Loucy (cell line): ENCODE measurements around the gene EHBP1L1.

Experiments used
- H2AFZ ChIP-seq: fragments of 200-600 bp; sonication (generic); 2 replicates; pipeline ENCODE4 v1.6.0; 2016; ENCODE audit warnings: antibody characterized with exemption, mild to moderate bottlenecking, low read length, moderate library complexity
- H3F3A ChIP-seq: fragments of 200-600 bp; 2 replicates; pipeline ENCODE4 v1.6.0; 2016; ENCODE audit warnings: antibody characterized with exemption, low read depth, mild to moderate bottlenecking
- H3K27me3 ChIP-seq: fragments of 200-600 bp; sonication (generic); 2 replicates; pipeline ENCODE4 v1.6.1; 2014; ENCODE audit warnings: low read length, mild to moderate bottlenecking; ENCODE audit not compliant: insufficient read depth, poor library complexity, severe bottlenecking
- H3K36me3 ChIP-seq: fragments of 200-600 bp; sonication (generic); 2 replicates; pipeline ENCODE4 v1.6.1; 2016; ENCODE audit warnings: low read length; ENCODE audit not compliant: insufficient read depth
- H3K4me1 ChIP-seq: fragments of 200-600 bp; sonication (generic); 2 replicates; pipeline ENCODE4 v1.5.1; 2014; ENCODE audit warnings: low read length, mild to moderate bottlenecking; ENCODE audit not compliant: insufficient read depth, poor library complexity, severe bottlenecking
- H3K4me2 ChIP-seq: fragments of 200-600 bp; sonication (generic); 2 replicates; pipeline ENCODE4 v1.6.0; 2014; ENCODE audit warnings: antibody characterized with exemption, low read length, low read depth, mild to moderate bottlenecking; ENCODE audit not compliant: poor library complexity, severe bottlenecking
- H3K4me3 ChIP-seq: fragments of 200-600 bp; sonication (generic); 2 replicates; pipeline ENCODE4 v1.5.1; 2014; ENCODE audit warnings: low read length, mild to moderate bottlenecking, mixed read lengths; ENCODE audit not compliant: poor library complexity, severe bottlenecking
- H3K79me2 ChIP-seq: fragments of 200-600 bp; sonication (generic); 2 replicates; pipeline ENCODE4 v1.6.1; 2014; ENCODE audit warnings: low read length; ENCODE audit not compliant: insufficient read depth
- H3K9ac ChIP-seq: fragments of 200-600 bp; sonication (generic); 2 replicates; pipeline ENCODE4 v1.6.0; 2014; ENCODE audit warnings: mild to moderate bottlenecking, low read depth, low read length, moderate library complexity; ENCODE audit not compliant: poor library complexity, severe bottlenecking
- H3K9me2 ChIP-seq: fragments of 200-600 bp; sonication (generic); replicated peaks from 2 replicates; pipeline ENCODE4 v1.6.1; 2016; ENCODE audit warnings: low read depth, low read length, mixed read lengths
- H3K9me3 ChIP-seq: fragments of 200-600 bp; sonication (generic); 2 replicates; pipeline ENCODE4 v1.6.1; 2014; ENCODE audit warnings: mild to moderate bottlenecking, antibody characterized with exemption, low read length, low read depth; ENCODE audit not compliant: insufficient read depth
- H4K20me1 ChIP-seq: fragments of 200-600 bp; sonication (generic); 2 replicates; pipeline ENCODE4 v1.6.0; 2014; ENCODE audit warnings: antibody characterized with exemption, low read length, mild to moderate bottlenecking; ENCODE audit not compliant: insufficient read depth, poor library complexity, severe bottlenecking
- CTCF ChIP-seq: fragments of 200-600 bp; sonication (generic); conservative IDR thresholded peaks from 2 replicates; pipeline ENCODE4 v1.5.1; 2014; ENCODE audit warnings: mild to moderate bottlenecking, antibody characterized with exemption, low read length
- EZH2phosphoT487 ChIP-seq: fragments of 200-600 bp; IDR thresholded peaks from 2 replicates; pipeline ENCODE4 v1.6.1; 2018; ENCODE audit warnings: antibody characterized with exemption, mild to moderate bottlenecking, moderate library complexity, borderline replicate concordance

Gene EHBP1L1

GRCh38 chr11:65558930-65559509 lies 16.8 kb upstream of the EHBP1L1 start:
- no peaks in the 10 kb centered on the region for H3K27me3 ChIP-seq
- H3K36me3 ChIP-seq: no peaks in the 10 kb centered on the region
- no peak overlapping the region for H3K4me3 ChIP-seq
- no peaks in the 10 kb centered on the region for H3K79me2 ChIP-seq
- H3K9me2 ChIP-seq: no peaks in the 10 kb centered on the region
- H3K4me2 ChIP-seq: no peak overlapping the region
- H3K9me3 ChIP-seq: no peaks in the 10 kb centered on the region
- no peaks in the 10 kb centered on the region for H3F3A ChIP-seq
- H4K20me1 ChIP-seq: no peaks in the 10 kb centered on the region
- H3K9ac ChIP-seq: no peak overlapping the region
- H3K4me1 ChIP-seq: peaks cover 15% of the 10 kb centered on the region
- TF ChIP-seq EZH2phosphoT487 (no peak), CTCF (no peak)
- no peak overlapping the region for H2AFZ ChIP-seq

GRCh38 chr11:65559535-65559934 lies 16.3 kb upstream of the EHBP1L1 start:
- Histone ChIP-seq H3K9me2 (no peaks in the 10 kb centered on the region), H2AFZ (no peak overlapping the region), H3K9me3 (no peaks in the 10 kb centered on the region), H3K27me3 (no peaks in the 10 kb centered on the region), H3K79me2 (no peaks in the 10 kb centered on the region), H3K4me1 (peaks cover 10% of the 10 kb centered on the region), H3K4me3 (no peak overlapping the region), H3F3A (no peaks in the 10 kb centered on the region), H3K4me2 (no peak overlapping the region), H3K9ac (no peak overlapping the region), H4K20me1 (no peaks in the 10 kb centered on the region), H3K36me3 (no peaks in the 10 kb centered on the region)
- TF ChIP-seq CTCF (no peak), EZH2phosphoT487 (no peak)

GRCh38 chr11:65559951-65560537 lies 15.8 kb upstream of the EHBP1L1 start:
- Histone ChIP-seq H2AFZ (no peak overlapping the region), H3K79me2 (no peaks in the 10 kb centered on the region), H3K36me3 (no peaks in the 10 kb centered on the region), H3F3A (no peaks in the 10 kb centered on the region), H4K20me1 (no peaks in the 10 kb centered on the region), H3K27me3 (no peaks in the 10 kb centered on the region), H3K9ac (no peak overlapping the region), H3K9me3 (no peaks in the 10 kb centered on the region), H3K4me3 (no peak overlapping the region), H3K4me2 (no peak overlapping the region), H3K9me2 (no peaks in the 10 kb centered on the region), H3K4me1 (peaks cover 8% of the 10 kb centered on the region)
- no peak for TF ChIP-seq CTCF
- no peak for TF ChIP-seq EZH2phosphoT487
